KOPT-K1 (cell line): ENCODE results near the gene TNFAIP3.

ENCODE experiments used
- H3K27ac ChIP-seq: fragments of 200-600 bp; sonication (generic); 2 replicates; pipeline ENCODE4 v1.5.1; 2016; ENCODE audit warnings: antibody characterized with exemption, mild to moderate bottlenecking, low read depth, low read length; ENCODE audit not compliant: poor library complexity, severe bottlenecking
- H3K36me3 ChIP-seq: fragments of 200-600 bp; sonication (generic); 2 replicates; pipeline ENCODE4 v1.5.1; 2017; ENCODE audit warnings: antibody characterized with exemption, mild to moderate bottlenecking, low read length, moderate library complexity; ENCODE audit not compliant: insufficient read depth
- H3K9me3 ChIP-seq: fragments of 200-600 bp; sonication (generic); 2 replicates; pipeline ENCODE4 v1.5.1; 2017; ENCODE audit warnings: antibody characterized with exemption, low read length, mild to moderate bottlenecking; ENCODE audit not compliant: insufficient read depth, poor library complexity, severe bottlenecking

Gene TNFAIP3

DNA sequence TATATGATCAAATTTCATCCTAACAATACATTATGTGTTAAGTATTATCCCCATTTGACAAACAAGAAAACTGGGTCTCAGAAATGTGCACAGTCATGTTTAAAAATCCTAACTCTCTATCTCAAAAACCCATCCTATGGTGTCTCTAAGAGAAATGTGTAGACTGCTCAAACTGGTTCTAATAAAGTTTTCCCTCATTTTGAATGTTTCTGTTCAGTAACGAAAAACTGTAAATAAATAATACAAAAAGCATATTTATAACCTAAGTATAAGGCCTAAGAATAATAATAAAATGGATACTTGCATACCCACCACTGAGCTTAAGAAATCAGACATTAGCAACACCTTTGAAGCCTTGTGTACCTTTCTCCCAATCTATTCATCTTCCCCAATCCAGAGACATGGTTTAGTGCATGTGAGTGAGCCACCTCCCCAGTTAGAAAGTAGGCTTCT, 39.0 kb downstream of the TNFAIP3 start:
- peak overlapping the region; percentile 46 for H3K27ac ChIP-seq

DNA sequence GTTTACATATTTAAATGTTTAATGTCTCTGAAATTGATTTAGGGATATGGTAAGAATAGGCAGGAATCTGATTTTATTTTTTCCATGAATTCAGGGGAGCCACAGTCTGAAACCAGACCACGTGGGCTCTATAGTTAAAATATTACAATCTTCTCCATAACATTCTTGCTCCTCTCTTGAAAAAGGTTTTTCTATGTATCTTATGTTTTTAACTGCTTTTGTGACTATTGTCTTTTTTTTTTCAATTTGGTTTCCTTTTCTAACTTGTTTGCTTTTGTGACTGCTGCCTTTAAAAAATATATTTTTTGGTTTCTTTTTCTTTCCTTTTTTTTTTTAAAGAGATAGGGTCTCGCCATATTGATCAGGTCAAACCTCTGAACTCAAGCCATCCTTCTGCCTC, 40.1 kb downstream of the TNFAIP3 start:
- Histone ChIP-seq H3K27ac (peak overlapping the region; percentile 46), H3K9me3 (no peaks in the 10 kb centered on the region), H3K36me3 (no peaks in the 10 kb centered on the region)

More for the DNA sequence above, 39.0 kb downstream of the TNFAIP3 start:
- Histone ChIP-seq H3K9me3 (no peaks in the 10 kb centered on the region), H3K36me3 (no peaks in the 10 kb centered on the region)

GRCh38 chr6:137909533-137909932, 42.5 kb downstream of the TNFAIP3 start:
- Histone ChIP-seq H3K9me3 (peaks cover 17% of the 10 kb centered on the region), H3K27ac (no peak overlapping the region), H3K36me3 (no peaks in the 10 kb centered on the region)

- Histone ChIP-seq H3K27ac (no peak overlapping the region), H3K36me3 (no peaks in the 10 kb centered on the region), H3K9me3 (peaks cover 18% of the 10 kb centered on the region)
These were observed 43.4 kb downstream of the TNFAIP3 start for GRCh38 chr6:137910424-137910834.

- Histone ChIP-seq H3K9me3 (peaks cover 18% of the 10 kb centered on the region), H3K36me3 (no peaks in the 10 kb centered on the region), H3K27ac (no peak overlapping the region)
These were observed 43.9 kb downstream of the TNFAIP3 start for GRCh38 chr6:137910843-137911456.

GRCh38 chr6:137911675-137912191, 44.7 kb downstream of the TNFAIP3 start:
- H3K9me3 ChIP-seq = peaks cover 18% of the 10 kb centered on the region
- H3K36me3 ChIP-seq = no peaks in the 10 kb centered on the region
- no peak overlapping the region for H3K27ac ChIP-seq

- Histone ChIP-seq H3K27ac (no peak overlapping the region), H3K9me3 (peaks cover 18% of the 10 kb centered on the region), H3K36me3 (no peaks in the 10 kb centered on the region)
These were observed 45.8 kb downstream of the TNFAIP3 start for GRCh38 chr6:137912813-137913212.

DNA sequence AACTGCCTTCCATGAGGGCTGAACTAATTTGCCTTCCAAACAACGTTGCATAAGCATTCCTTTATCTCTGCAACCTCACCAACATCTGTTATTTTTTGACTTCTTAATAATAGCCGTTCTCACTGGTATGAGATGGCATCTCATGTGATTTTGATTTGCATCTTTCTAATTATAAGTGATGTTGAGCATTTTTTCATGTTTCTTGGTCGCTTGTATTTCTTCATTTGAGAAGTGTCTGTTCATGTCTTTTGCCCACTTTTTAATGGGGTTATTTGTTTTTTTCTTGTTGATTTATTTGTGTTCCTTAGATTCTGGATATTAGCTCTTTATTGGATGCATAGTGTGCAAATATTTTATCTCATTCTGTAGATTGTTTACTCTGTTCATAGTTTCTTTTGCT, 46.4 kb downstream of the TNFAIP3 start:
- Histone ChIP-seq H3K27ac (no peak overlapping the region), H3K36me3 (no peaks in the 10 kb centered on the region), H3K9me3 (peaks cover 18% of the 10 kb centered on the region)

GRCh38 chr6:137913996-137914529, 47.0 kb downstream of the TNFAIP3 start:
- H3K36me3 ChIP-seq = no peaks in the 10 kb centered on the region
- H3K9me3 ChIP-seq = peaks cover 18% of the 10 kb centered on the region
- no peak overlapping the region for H3K27ac ChIP-seq

DNA sequence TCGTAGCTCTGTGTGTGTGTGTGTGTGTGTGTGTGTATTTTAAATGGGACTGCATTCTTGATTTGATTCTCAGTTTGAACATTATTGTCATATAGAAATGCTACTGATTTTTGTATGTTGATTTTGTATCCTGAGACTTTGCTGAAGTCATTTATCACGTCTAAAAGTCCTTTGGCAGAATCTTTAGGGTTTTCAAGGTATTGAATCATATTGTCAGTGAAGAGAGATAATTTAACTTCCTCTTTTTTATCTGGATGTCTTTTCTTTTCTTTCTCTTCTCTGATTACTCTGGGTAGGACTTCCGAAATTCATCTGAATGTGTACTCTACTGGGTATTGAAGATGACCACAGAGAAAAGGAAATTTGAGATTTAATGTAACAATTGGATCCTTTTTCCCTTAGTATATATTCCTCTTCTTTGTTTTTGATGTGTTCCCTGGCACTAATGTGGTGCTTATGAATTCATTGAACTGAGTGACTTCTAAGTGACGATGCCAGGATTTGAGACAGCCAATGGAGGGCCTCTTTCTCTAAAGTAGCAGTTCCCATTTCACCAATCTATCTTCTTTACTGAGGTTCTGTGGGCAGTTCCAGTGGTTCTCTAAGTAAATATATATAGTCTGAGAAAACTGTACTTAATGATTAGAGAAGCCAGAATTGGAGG, 47.6 kb downstream of the TNFAIP3 start:
- Histone ChIP-seq H3K36me3 (no peaks in the 10 kb centered on the region), H3K27ac (no peak overlapping the region), H3K9me3 (peaks cover 18% of the 10 kb centered on the region)

DNA sequence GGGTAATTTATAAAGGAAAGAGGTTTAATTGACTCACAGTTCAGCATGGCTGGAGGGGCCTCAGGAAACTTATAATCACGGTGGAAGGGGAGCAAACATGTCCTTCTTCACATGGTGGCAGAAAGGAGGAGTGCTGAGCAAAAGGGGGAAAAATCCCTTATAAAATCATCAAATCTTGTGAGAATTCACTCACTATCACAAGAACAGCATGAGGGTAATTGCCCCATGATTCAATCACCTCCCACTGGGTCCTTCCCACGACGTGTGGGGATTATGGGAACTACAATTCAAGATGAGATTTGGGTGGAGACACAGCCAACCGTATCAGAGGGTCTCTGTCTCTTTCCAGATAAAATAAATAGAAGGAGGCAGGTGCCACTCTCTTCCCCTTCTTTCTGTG, 48.7 kb downstream of the TNFAIP3 start:
- Histone ChIP-seq H3K9me3 (peaks cover 18% of the 10 kb centered on the region), H3K27ac (no peak overlapping the region), H3K36me3 (no peaks in the 10 kb centered on the region)

DNA sequence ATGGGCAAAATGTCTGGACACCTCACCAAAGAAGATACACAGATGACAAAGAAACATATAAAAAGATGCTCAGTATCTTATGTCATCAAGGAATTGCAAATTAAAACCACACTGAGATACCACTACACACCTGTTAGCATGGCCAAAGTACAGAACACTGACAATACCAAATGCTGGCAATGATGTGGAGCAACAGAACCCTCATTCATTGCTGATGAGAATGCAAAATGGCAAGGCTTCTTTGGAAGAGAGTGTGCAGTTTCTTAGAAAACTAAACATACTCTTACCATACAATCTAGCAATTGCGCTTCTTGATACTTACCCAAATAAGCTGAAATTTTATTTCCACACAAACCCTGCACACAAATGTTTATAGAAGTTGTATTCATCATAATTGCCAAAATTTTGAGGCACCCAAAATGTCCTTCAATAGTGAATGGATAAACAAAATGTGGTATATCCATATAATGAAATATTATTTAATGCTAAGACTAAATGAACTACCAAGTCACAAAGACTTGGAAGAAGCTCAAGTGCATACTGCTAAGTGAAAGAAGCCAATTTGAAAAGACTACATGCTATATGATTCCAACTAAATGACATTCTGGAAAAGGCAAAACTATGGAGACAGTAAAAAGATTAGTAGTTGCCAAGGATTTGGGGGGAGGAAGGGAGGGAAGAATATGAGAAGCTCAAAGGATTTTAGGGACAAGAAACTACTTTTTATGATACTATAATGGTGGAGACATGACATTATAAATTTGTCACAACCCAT, 50.7 kb downstream of the TNFAIP3 start:
- Histone ChIP-seq H3K27ac (no peak overlapping the region), H3K36me3 (no peaks in the 10 kb centered on the region), H3K9me3 (peaks cover 18% of the 10 kb centered on the region)

GRCh38 chr6:137919502-137919823, 52.4 kb downstream of the TNFAIP3 start:
- Histone ChIP-seq H3K9me3 (peaks cover 2% of the 10 kb centered on the region), H3K27ac (no peak overlapping the region), H3K36me3 (no peaks in the 10 kb centered on the region)

DNA sequence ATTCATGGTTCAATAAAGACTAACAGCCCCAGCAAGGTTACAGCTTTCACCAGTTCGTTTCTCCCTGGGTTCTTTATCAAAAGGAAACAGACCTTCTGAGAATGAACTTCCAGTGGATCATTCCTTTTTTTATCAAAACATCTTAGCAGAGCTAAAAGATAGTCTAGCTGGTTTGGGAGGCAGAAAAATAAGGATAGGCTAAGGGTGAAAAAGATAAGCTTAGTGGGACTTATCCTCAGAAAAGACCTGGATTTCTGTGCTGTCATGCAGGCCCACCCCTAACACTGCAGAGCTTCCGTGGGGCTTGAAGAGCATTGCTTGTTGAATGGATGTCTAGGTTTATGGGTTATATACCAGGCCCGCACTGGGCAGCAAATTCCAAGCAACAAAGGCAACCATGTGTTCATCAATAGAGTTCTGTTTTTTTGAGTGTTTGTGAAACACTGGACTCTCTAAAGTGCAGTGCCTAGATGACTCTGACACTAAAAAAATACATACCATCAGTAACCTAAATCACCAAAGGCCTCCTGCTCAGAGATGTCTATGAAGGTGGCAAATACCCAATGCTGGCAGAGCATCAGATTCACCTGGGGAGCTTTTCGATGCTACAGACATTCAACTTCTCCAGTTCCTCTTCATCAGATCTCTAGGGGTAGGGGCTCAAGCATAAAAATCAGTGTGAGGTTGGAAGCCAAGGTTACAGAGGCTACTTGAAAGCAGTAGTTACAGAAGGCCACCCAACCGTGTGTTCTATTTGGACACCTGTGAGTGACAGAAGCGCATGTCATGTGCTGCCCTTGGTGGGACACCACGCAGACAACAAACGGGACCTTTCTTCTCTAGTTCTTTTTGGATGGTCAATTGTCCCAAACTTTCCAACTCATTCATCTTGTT, 53.0 kb downstream of the TNFAIP3 start:
- Histone ChIP-seq H3K36me3 (no peaks in the 10 kb centered on the region), H3K27ac (no peak overlapping the region), H3K9me3 (no peaks in the 10 kb centered on the region)
